Heart right ventricle (tissue), 16 donors: ENCODE measurements around the gene SLC7A6OS. TPM values are rescaled to one million over a fixed set of nuclear protein-coding genes. Genes with fewer than 3 reads are reported as not detected.

Experiments
- ATAC-seq, 8 donors: fragments of 200-7000 bp; cut with Tn5 transposase; one replicate each; pipeline ENCODE4 v1.9.1; 2020; ENCODE audit warnings: mild to moderate bottlenecking in 8 of 8, moderate library complexity in 8 of 8, moderate number of reproducible peaks in 1 of 8
- DNase-seq, 2 donors: peaks; one replicate each; pipeline ENCODE4 v3.0.0-alpha.2; 2020
- H3K27ac ChIP-seq, 10 donors: fragments of 200-600 bp; sonication (generic) in 2 of 10; one replicate each; pipeline versions ENCODE4 v1.5.0 to v1.8.0; 2020 to 2022; ENCODE audit warnings: mild to moderate bottlenecking in 3 of 10
- H3K27me3 ChIP-seq, 7 donors: fragments of 200-600 bp; one replicate each; pipeline ENCODE4 v1.8.0; 2021 to 2022; ENCODE audit warnings: mild to moderate bottlenecking in 2 of 7
- H3K36me3 ChIP-seq, 9 donors: fragments of 200-600 bp; sonication (generic) in 1 of 9; one replicate each; pipeline versions ENCODE4 v1.5.0 to v1.8.0; 2020 to 2022; ENCODE audit warnings: mild to moderate bottlenecking in 2 of 9
- H3K4me1 ChIP-seq, 9 donors: fragments of 200-600 bp; sonication (generic) in 1 of 9; one replicate each; pipeline versions ENCODE4 v1.5.0 to v1.8.0; 2020 to 2022; ENCODE audit warnings: mild to moderate bottlenecking in 4 of 9
- H3K4me3 ChIP-seq, 10 donors: fragments of 200-600 bp; sonication (generic) in 2 of 10; one replicate each; pipeline versions ENCODE4 v1.5.0 to v1.8.0; 2020 to 2022; ENCODE audit warnings: mild to moderate bottlenecking in 7 of 10, moderate library complexity in 2 of 10
- H3K9me3 ChIP-seq, 11 donors: fragments of 200-600 bp in 10 of 11; sonication (generic) in 2 of 11; one replicate each; pipeline versions ENCODE4 v1.5.0 to v1.8.0; 2013 to 2022; ENCODE audit warnings: mild to moderate bottlenecking in 2 of 11, control low read depth in 1 of 11, moderate library complexity in 1 of 11
- WGBS, 2 donors: extraction: QIAGEN DNeasy Blood & Tissue Kit; methylation state at CpG; one replicate each; pipeline ENCODE4 v1.1.7; 2013; ENCODE audit warnings: inconsistent platforms in 1 of 2; 5-methylcytosine and 5-hydroxymethylcytosine counted together
- intact Hi-C, 10 donors: fragments of 100-400 bp; cut with DNase I; formaldehyde crosslinking; loops; one replicate each; pipeline versions ENCODE4 v1.11.1 to v1.14.2; 2022
- polyA plus RNA-seq, 2 donors: library from polyadenylated mRNA; stranded (reverse); fragments of 200-250 nt; gene quantifications; one replicate each; pipeline ENCODE4 v1.2.3, GENCODE V29; 2013
- total RNA-seq, 10 donors: library from RNA; stranded (reverse); fragmentation: NEBNext Ultra II Directional in 3 of 10; extraction: Animal tissue kit (Norgen Biotek cat#: 25700) in 3 of 10; gene quantifications; one replicate each; pipeline versions ENCODE4 v1.2.1 to v1.2.4, GENCODE V29; 2021 to 2023
- TF ChIP-seq, protein P1 (sequence below), 9 donors: fragments of 200-600 bp; sonication (generic) in 2 of 9; IDR thresholded peaks; one replicate each; pipeline versions ENCODE4 v1.5.0 to v1.8.0; 2021 to 2022; ENCODE audit warnings: antibody characterized with exemption in 9 of 9, mild to moderate bottlenecking in 5 of 9, moderate library complexity in 1 of 9
- donor health status: Arrhythmogenic right ventricular cardiomyopathy.
- donor health status: ischemic (EF 13 %, LVEDD 7.1; RV severe dilation, severe dysfunction).
- donor health status: healthy with polysubstance abuse.
- donor health status: DM: no; HTN: yes; CAD: no.
- donor health status: DM: no; HTN: no; CAD: no.
- donor health status: ischemic (EF 25% LVEDD 6.9; RV normal size, moderate dysfunction).
- donor health status: ischemic (EF 25% LVEDD 5.7; RV mildly dilated, moderate dysfunction).
- donor health status: healthy.
- donor health status: DM: yes; HTN: yes; CAD: no.
- donor health status: Ischemic cardiomyopathy.
- donor health status: ischemic (EF 35%, LVEDD 5.7; RV mildly dilated, moderate dysfunction).
- donor health status: nonischemic (EF 11% LVEDD 7.7; RV severe dilation, severe dysfunction).
- donor health status: DM: yes; HTN: yes; CAD: no.
- donor health status: PGD.
- donor health status: ischemic (EF 29% LVEDD 5.4; RV normal size, mild dysfunction).
- donor health status: nonischemic (EF 23%, LVEDD 6.1; RV moderate dilation, normal function).

Gene SLC7A6OS
- total and polyA plus RNA-seq, 12 donors = 7.3 to 14.4 (median 12.3) TPM

DNA sequence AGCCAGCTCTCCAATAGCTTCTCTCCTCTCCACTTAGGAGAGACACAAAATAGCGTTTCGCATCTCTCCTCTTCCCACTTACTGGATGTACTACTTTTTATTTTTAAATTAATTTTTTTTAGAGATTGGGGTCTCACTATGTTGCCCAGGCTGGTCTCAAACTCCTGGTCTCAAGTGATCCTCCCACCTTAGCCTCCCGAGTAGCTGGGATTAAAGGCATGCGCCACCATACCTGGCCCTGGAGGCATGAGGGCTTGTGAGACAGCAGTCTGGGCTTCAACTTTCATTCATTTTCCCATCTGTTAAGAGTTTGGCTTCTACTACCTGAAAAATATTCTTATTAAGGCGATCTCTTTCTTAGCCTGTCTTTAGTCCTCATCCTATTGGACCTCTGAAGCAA is 18.3 kb downstream of the SLC7A6OS start:
- no peak overlapping the region for H3K4me3 ChIP-seq
- TF ChIP-seq, protein P1, sequence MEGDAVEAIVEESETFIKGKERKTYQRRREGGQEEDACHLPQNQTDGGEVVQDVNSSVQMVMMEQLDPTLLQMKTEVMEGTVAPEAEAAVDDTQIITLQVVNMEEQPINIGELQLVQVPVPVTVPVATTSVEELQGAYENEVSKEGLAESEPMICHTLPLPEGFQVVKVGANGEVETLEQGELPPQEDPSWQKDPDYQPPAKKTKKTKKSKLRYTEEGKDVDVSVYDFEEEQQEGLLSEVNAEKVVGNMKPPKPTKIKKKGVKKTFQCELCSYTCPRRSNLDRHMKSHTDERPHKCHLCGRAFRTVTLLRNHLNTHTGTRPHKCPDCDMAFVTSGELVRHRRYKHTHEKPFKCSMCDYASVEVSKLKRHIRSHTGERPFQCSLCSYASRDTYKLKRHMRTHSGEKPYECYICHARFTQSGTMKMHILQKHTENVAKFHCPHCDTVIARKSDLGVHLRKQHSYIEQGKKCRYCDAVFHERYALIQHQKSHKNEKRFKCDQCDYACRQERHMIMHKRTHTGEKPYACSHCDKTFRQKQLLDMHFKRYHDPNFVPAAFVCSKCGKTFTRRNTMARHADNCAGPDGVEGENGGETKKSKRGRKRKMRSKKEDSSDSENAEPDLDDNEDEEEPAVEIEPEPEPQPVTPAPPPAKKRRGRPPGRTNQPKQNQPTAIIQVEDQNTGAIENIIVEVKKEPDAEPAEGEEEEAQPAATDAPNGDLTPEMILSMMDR (IDR thresholded peaks at IDR 0.05) = no peak
- ATAC-seq = no peak
- whole genome bisulfite sequencing, 2 donors = 94 to 97% methylated on average over 5 of the region's 5 CpGs
- peaks cover 24 to 69% (median 56%) of the 10 kb centered on the region in 9 donors for H3K4me1 ChIP-seq
- intact Hi-C loops = no loop called here
- no peaks in the 10 kb centered on the region for H3K27me3 ChIP-seq
- H3K9me3 ChIP-seq = no peaks in the 10 kb centered on the region
- DNase-seq = no peak
- peaks cover 0 to 94% (median 61%) of the 10 kb centered on the region in 9 donors for H3K36me3 ChIP-seq
- H3K27ac ChIP-seq = peak overlapping the region in 3 of 10 donors; percentile 3 to 37 (median 19)

DNA sequence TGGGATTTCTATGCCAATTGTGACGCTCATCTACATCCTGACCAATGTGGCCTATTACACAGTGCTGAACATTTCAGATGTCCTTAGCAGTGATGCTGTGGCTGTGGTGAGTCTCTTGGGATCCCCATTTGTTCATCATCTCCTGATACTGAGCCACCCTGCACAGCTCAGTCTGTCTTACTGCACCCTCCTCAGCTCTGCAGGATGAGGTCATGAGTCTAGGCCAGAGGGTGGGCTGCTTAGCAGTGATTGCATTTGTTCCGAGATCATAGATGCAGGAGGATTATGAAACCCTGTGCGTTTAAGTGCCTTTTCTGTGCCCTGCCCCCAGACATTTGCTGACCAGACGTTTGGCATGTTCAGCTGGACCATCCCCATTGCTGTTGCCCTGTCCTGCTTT is 19.5 kb downstream of the SLC7A6OS start:
- Histone ChIP-seq H3K27ac (peak overlapping the region in 7 of 10 donors; percentile 71 to 88 (median 82)), H3K27me3 (no peaks in the 10 kb centered on the region), H3K4me3 (no peak overlapping the region), H3K9me3 (no peaks in the 10 kb centered on the region), H3K36me3 (peaks cover 0 to 88% (median 49%) of the 10 kb centered on the region in 9 donors), H3K4me1 (peaks cover 31 to 70% (median 59%) of the 10 kb centered on the region in 9 donors)
- TF ChIP-seq, protein P1 (IDR thresholded peaks at IDR 0.05) = no peak
- WGBS, 2 donors = 88 to 89% methylated on average over 4 of the region's 4 CpGs
- no peak for ATAC-seq
- intact Hi-C loops = no loop called here
- DNase-seq = no peak

DNA sequence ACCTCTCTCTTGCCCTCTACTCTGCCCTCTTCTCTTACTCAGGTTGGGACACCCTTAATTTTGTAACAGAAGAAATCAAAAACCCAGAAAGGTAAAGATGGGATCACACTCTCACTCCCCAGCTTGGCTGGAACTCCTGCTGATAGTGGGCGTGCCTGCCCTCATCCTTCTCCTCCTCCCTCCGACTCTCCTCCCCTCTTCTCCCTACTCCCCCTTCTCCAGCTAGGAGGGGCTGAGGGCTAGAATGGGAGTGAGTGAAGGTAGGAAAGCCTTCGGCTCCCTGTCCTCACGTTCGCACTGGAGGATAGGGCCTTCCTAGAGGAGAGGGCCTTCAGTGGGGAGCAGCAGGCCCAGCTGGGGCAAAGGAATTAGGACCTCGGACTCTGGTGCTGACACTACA is 20.3 kb downstream of the SLC7A6OS start:
- no peak for DNase-seq
- intact Hi-C loops = no loop called here
- ATAC-seq = no peak
- no peak overlapping the region for H3K4me3 ChIP-seq
- H3K27ac ChIP-seq = peak overlapping the region; percentile 56 to 88 (median 78)
- TF ChIP-seq, protein P1 (IDR thresholded peaks at IDR 0.05) = no peak
- peaks cover 33 to 70% (median 60%) of the 10 kb centered on the region in 9 donors for H3K4me1 ChIP-seq
- WGBS, 2 donors = 62 to 68% methylated on average over 6 of the region's 6 CpGs
- H3K9me3 ChIP-seq = no peaks in the 10 kb centered on the region
- no peaks in the 10 kb centered on the region for H3K27me3 ChIP-seq
- peaks cover 0 to 80% (median 42%) of the 10 kb centered on the region in 9 donors for H3K36me3 ChIP-seq

DNA sequence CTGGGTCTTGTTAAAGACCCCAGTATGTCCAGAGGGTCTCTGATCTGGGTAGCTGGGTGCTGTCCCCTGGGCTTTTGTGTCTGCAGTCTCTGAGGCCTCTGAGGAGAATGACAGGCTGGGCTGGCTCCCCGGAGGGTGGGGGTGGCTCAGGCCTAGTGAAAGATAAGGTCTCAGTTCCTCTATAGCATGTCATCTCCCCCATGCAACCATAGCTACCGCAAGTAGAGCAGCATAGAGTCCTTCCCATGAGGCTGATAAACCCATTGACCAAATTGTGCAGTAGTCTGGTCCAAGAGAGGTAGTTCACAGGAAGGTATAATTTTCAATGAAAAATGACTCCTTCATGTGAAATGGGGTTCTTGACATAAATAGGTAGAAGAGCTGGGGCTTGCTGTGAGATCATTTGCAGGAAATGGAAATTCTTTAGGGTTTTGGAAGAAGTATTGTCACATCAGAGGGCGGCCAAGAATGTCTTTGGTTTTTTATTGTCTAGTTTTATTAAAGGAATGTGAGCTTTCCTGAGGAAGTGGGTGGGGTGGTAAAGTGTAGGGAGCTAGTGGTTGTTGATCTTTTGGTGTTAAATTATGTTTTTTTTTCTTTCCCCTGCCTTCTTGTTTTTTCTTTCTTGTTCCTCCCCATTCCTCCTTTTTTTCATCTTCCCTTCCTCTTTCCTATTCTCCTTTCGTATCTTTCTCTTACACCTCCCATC is 21.0 kb downstream of the SLC7A6OS start:
- peak in 3 of 8 donors; percentile 29 to 43 (median 38) for ATAC-seq
- no peak for DNase-seq
- peak overlapping the region; percentile 56 to 88 (median 78) for H3K27ac ChIP-seq
- H3K36me3 ChIP-seq = peaks cover 0 to 73% (median 36%) of the 10 kb centered on the region in 9 donors
- TF ChIP-seq, protein P1 (IDR thresholded peaks at IDR 0.05) = no peak
- H3K27me3 ChIP-seq = no peaks in the 10 kb centered on the region
- peaks cover 35 to 75% (median 67%) of the 10 kb centered on the region in 9 donors for H3K4me1 ChIP-seq
- intact Hi-C loops = loop anchor here in 1 of 10 donors (2.0 kb wide), 1 partner anchor 21 kb away; the partner anchor contains the start of genes PRMT7 and SLC7A6OS
- H3K9me3 ChIP-seq = no peaks in the 10 kb centered on the region
- no peak overlapping the region for H3K4me3 ChIP-seq
- WGBS, 2 donors = 44 to 55% methylated on average over 4 of the region's 4 CpGs
